HG03469 (cell line): ENCODE data around the gene RNF167.
A peak's percentile ranks its signal among the peaks of the same experiment; 100 is the strongest.

Experiments
- ATAC-seq: cut with Tn5 transposase; IDR thresholded peaks from one replicate; pipeline ENCODE4 v1.9.1; 2021; ENCODE audit warnings: mild to moderate bottlenecking, moderate library complexity, moderate number of reproducible peaks; ENCODE audit not compliant: unreplicated experiment

The RNF167 gene

DNA sequence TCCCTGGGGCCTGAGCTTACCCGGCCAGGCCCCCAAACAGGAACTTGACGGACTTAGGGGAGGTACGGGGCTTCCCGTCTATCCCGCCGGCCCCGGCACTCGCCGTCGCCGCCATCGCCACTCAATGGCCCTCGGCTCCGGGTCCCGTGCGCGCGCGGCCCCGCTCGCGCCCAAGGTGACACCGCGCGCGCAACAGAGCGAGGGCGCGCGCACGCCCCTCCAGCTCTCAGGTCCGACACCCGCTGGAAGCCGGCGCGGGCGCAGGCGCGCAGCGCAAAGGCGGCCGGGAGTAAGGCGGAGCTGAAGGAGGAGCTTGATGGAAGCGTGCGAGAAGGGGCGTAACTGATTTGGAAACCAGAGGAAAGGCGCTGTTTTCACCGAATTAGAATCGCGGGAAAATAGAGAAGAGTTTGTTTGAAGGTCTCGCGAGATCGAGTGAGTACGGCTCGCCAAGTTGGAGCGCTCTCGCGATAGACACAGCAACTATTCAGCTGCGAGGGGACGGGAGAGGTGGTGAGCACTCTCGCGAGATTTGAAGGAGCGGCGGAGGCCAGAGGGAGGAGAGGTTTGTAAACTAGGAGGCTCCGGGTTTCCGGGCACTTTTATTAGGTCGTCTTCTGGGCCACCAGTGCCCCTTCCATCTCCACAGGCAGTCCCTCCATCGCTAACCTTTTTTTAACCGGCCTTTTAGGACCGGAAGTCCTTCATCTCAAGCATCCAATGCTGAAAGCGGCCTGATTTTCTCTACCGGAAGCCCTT is at the start of gene RNF167, which contains the start of gene SLC25A11:
Gene RNF167 (plus strand): TSS at position 473 of the 759 bp plus-strand sequence. CDS start 642 bp downstream, outside the sequence.
Gene SLC25A11 (minus strand): TSS at position 251 of the 759 bp plus-strand sequence. CDS start 136 bp downstream, at position 115.
- peak; percentile 54 for ATAC-seq

DNA sequence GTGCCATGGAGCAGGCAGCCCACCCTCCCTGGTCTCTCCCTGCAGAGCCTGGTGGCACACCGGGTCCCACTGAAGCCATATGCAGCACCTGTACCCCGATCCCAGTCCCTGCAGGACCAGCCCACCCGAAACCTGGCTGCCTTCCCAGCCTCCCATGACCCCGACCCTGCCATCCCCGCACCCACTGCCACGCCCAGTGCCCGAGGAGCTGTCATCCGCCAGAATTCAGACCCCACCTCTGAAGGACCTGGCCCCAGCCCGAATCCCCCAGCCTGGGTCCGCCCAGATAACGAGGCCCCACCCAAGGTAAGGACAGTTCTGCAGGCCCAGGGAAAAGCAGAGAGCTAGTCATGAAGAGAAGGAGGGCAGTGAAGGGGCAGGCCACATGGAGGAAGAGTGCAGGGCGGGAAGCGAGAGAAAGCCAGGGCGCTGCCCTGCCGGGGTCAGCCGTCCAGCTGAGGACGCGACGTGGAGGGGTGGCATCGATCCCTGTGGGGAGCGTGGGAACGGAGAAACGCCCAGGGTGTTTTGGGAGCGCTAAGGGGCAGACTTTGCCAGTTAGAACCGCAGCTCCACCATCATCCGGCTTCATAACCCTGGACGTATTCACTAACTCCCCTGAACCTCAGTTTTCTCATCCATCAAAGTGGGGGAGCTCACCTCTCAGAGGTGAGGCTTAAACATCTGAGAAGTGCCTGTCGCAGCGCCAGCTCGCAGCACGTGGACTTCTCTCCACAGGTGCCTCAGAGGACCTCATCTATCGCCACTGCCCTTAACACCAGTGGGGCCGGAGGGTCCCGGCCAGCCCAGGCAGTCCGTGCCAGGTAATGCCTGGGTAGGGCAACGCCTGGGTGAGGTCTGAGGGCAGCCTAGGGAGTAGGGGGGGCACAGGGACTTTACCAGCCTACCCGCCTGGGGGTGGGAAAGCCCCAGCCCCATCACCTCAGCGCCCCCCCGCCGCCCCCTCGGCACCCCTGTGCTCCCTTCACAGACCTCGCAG is 48.4 kb upstream of the RNF167 start:
- ATAC-seq, result no peak

- no peak for ATAC-seq
These were observed 47.4 kb upstream of the RNF167 start for GRCh38 chr17:4892499-4893221.

- no peak for ATAC-seq
These were observed 46.8 kb upstream of the RNF167 start for GRCh38 chr17:4893272-4893671.

GRCh38 chr17:4893721-4894560 is 46.1 kb upstream of the RNF167 start:
- no peak for ATAC-seq

GRCh38 chr17:4895121-4895520 is 44.9 kb upstream of the RNF167 start:
- ATAC-seq, result no peak

DNA sequence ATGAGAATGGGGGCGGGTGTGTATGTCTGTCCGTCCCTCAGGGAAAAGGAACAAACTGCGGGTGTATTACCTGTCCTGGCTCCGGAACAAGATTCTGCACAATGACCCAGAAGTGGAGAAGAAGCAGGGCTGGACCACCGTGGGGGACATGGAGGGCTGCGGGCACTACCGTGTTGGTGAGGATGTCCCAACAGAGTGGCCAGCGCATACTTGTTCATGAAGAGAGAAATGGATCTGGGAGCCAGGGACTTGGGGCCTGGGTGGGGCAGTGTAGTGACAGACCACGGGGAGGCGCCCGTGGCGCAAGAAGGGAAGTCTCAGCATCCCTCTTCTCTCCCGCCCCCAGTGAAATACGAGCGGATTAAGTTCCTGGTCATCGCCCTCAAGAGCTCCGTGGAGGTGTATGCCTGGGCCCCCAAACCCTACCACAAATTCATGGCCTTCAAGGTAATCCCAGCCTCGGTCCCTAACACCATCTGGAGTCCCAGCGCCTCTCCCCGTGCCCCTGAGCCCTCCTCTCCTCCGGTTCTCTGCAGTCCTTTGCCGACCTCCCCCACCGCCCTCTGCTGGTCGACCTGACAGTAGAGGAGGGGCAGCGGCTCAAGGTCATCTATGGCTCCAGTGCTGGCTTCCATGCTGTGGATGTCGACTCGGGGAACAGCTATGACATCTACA is 44.3 kb upstream of the RNF167 start:
- no peak for ATAC-seq

DNA sequence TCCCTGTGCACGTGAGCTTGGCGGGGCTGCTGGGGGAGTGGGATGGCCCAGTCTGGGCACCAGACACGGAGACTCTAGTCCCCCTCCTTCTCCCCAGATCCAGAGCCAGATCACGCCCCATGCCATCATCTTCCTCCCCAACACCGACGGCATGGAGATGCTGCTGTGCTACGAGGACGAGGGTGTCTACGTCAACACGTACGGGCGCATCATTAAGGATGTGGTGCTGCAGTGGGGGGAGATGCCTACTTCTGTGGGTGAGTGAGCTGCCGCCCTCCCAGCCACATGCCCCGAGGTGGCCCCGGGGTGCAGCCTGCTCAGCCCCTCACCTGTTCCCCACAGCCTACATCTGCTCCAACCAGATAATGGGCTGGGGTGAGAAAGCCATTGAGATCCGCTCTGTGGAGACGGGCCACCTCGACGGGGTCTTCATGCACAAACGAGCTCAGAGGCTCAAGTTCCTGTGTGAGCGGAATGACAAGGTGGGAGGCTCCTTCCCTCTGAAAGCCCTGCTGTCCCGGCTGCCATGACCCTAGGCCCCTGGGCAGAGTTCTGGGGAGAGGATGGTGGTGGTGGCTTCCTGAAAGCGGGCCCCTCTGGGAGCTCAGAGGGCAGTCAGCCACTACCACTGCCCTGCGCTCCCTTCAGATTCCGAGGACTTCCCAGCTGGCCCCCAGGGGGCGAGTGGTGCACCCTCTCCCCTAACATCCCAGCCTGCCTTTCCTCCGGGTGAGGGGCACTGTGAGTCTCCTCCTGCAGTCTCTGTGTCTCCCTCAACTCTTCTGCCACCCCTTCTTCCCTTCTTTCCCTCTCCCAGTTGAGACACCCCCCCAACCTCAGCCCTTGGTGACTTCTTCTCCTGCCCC is 43.5 kb upstream of the RNF167 start:
- ATAC-seq, result no peak

DNA sequence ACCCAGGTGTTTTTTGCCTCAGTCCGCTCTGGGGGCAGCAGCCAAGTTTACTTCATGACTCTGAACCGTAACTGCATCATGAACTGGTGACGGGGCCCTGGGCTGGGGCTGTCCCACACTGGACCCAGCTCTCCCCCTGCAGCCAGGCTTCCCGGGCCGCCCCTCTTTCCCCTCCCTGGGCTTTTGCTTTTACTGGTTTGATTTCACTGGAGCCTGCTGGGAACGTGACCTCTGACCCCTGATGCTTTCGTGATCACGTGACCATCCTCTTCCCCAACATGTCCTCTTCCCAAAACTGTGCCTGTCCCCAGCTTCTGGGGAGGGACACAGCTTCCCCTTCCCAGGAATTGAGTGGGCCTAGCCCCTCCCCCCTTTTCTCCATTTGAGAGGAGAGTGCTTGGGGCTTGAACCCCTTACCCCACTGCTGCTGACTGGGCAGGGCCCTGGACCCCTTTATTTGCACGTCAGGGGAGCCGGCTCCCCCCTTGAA is 42.8 kb upstream of the RNF167 start:
- no peak for ATAC-seq

DNA sequence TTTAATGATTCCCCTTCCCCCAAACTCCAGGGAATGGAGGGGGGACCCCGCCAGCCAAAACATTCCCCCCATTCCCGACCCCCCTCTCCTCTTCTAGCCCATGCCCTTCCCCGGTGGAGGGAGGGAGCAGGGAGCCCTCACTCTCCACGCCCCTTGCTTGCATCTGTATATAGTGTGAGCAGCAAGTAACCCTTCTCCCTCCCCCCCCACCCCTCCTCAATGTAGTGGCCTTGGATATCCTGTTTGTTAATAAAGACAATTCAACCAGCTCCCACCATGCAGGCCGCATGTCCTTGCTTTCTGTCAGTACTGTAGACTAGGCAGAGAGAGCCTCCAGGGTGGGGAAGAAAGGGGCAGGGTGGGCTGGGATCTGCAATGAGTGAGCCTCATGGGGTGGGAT is 42.3 kb upstream of the RNF167 start:
- ATAC-seq, result no peak

- ATAC-seq, result no peak
These were observed 41.7 kb upstream of the RNF167 start for GRCh38 chr17:4898351-4898750.

GRCh38 chr17:4898927-4899326 is 41.1 kb upstream of the RNF167 start:
- ATAC-seq, result no peak

- ATAC-seq, result no peak
These were observed 40.5 kb upstream of the RNF167 start, which contains the start of gene C17orf107 for GRCh38 chr17:4899341-4900230. C17orf107 (plus strand) TSS chr17:4899536; CDS start chr17:4899763, 227 bp downstream.

GRCh38 chr17:4900231-4901107 is 39.6 kb upstream of the RNF167 start:
- no peak for ATAC-seq

DNA sequence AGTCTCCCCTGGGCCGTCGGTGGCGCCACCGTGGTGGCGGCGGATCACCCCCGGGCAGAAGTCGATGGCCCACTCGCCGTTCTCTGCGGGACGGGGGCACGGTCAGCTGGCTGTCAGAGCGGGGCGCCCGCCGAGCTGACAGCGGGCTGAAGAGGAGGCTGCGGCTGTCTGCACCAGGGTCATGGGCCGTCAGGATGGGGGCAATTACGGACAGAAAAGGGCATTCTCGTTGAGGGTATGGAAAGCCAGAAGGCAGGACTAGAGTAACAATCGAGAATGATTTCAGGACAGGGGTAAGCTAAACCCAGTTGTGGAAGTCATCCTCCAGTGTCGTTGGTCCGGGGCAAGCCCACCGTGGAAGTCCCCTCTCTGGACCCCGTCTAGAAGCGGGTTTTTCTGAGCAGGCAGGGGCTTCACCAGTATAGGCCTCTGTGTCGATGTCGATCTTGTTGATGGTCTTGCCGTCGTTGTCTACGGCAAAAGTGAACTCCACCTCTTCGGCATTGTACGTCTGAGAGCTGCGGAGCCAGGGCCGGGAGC is 38.9 kb upstream of the RNF167 start:
- ATAC-seq, result no peak
